Measurements from ENCODE around the gene FMN2. TPM values are rescaled to one million over a fixed set of nuclear protein-coding genes. Genes with fewer than 3 reads are reported as not detected.
A peak's percentile ranks its signal among the peaks of the same experiment; 100 is the strongest.

Gene FMN2
- total RNA-seq, 1 donor = 34.5 TPM

- H3K4me3 ChIP-seq (ENCODE audit: low read depth, low read length) = no peak overlapping the region
- no peak for DNase-seq (ENCODE audit: low read depth)
- TF ChIP-seq CTCF (IDR thresholded peaks at IDR 0.05; ENCODE audit: insufficient read depth, low read length) = no peak
Measured at GRCh38 chr1:240363914-240364313, 272.2 kb downstream of the FMN2 start.

GRCh38 chr1:240366636-240367035 is 275.0 kb downstream of the FMN2 start:
- H3K4me3 ChIP-seq (ENCODE audit: low read depth, low read length) = no peak overlapping the region
- no peak for DNase-seq (ENCODE audit: low read depth)
- TF ChIP-seq CTCF (IDR thresholded peaks at IDR 0.05; ENCODE audit: insufficient read depth, low read length) = no peak

GRCh38 chr1:240385551-240385950 is 293.9 kb downstream of the FMN2 start:
- DNase-seq (ENCODE audit: low read depth) = no peak
- no peak for TF ChIP-seq CTCF (IDR thresholded peaks at IDR 0.05; ENCODE audit: insufficient read depth, low read length)

GRCh38 chr1:240385985-240386978 is 294.6 kb downstream of the FMN2 start:
- no peak for TF ChIP-seq CTCF (IDR thresholded peaks at IDR 0.05; ENCODE audit: insufficient read depth, low read length)
- H3K4me3 ChIP-seq (ENCODE audit: low read depth, low read length) = no peak overlapping the region
- DNase-seq (ENCODE audit: low read depth) = peak; percentile 91

More at GRCh38 chr1:240385551-240385950, 293.9 kb downstream of the FMN2 start:
- H3K4me3 ChIP-seq (ENCODE audit: low read depth, low read length) = no peak overlapping the region

- TF ChIP-seq CTCF (IDR thresholded peaks at IDR 0.05; ENCODE audit: insufficient read depth, low read length) = no peak
- peak; percentile 47 for DNase-seq (ENCODE audit: low read depth)
Measured at GRCh38 chr1:240387051-240387450, 295.4 kb downstream of the FMN2 start.

GRCh38 chr1:240391660-240392260 is 300.1 kb downstream of the FMN2 start:
- no peak overlapping the region for H3K4me3 ChIP-seq (ENCODE audit: low read depth, low read length)
- no peak for DNase-seq (ENCODE audit: low read depth)
- TF ChIP-seq CTCF (IDR thresholded peaks at IDR 0.05; ENCODE audit: insufficient read depth, low read length) = no peak

More at GRCh38 chr1:240387051-240387450, 295.4 kb downstream of the FMN2 start:
- H3K4me3 ChIP-seq (ENCODE audit: low read depth, low read length) = no peak overlapping the region
